WERI-Rb-1 (cell line): ENCODE results near the gene WBP1L.
A peak's percentile ranks its signal among the peaks of the same experiment; 100 is the strongest.

ENCODE experiments used
- DNase-seq: peaks from one replicate; pipeline ENCODE4 v3.0.0-alpha.2; 2020
- H3K27ac ChIP-seq: fragments of 250-450 bp; sonication (Bioruptor Pico); 2 replicates; pipeline ENCODE4 v1.5.1; 2020; ENCODE audit warnings: mild to moderate bottlenecking, moderate library complexity
- H3K27me3 ChIP-seq: fragments of 250-450 bp; sonication (Bioruptor Pico); 2 replicates; pipeline ENCODE4 v1.5.1; 2021; ENCODE audit warnings: mild to moderate bottlenecking, low read depth, moderate library complexity; ENCODE audit not compliant: insufficient read depth, severe bottlenecking
- H3K36me3 ChIP-seq: fragments of 250-450 bp; sonication (Bioruptor Pico); 2 replicates; pipeline ENCODE4 v1.5.1; 2020; ENCODE audit warnings: mild to moderate bottlenecking, moderate library complexity
- H3K4me3 ChIP-seq: 2 replicates; pipeline ENCODE4 v1.5.1; 2011; ENCODE audit warnings: low read depth, mild to moderate bottlenecking, control low read depth, low read length
- H3K9me3 ChIP-seq: fragments of 250-450 bp; sonication (Bioruptor Pico); 2 replicates; pipeline ENCODE4 v1.5.1; 2021; ENCODE audit warnings: mild to moderate bottlenecking, moderate library complexity; ENCODE audit not compliant: severe bottlenecking
- CTCF ChIP-seq: IDR thresholded peaks from 2 replicates; pipeline ENCODE4 v1.5.1; 2011; ENCODE audit warnings: low read depth, mild to moderate bottlenecking, control low read depth, inconsistent platforms, low read length

The WBP1L gene

GRCh38 chr10:102764470-102765161 is 20.9 kb downstream of the WBP1L start:
- no peak overlapping the region for H3K27ac ChIP-seq
- H3K27me3 ChIP-seq = no peaks in the 10 kb centered on the region
- no peaks in the 10 kb centered on the region for H3K36me3 ChIP-seq
- DNase-seq = no peak
- no peak overlapping the region for H3K4me3 ChIP-seq
- H3K9me3 ChIP-seq = no peaks in the 10 kb centered on the region
- no peak for TF ChIP-seq CTCF

- Histone ChIP-seq H3K9me3 (no peaks in the 10 kb centered on the region), H3K36me3 (no peaks in the 10 kb centered on the region), H3K4me3 (no peak overlapping the region), H3K27ac (no peak overlapping the region), H3K27me3 (no peaks in the 10 kb centered on the region)
- TF ChIP-seq CTCF = no peak
- no peak for DNase-seq
These were observed 21.6 kb downstream of the WBP1L start for GRCh38 chr10:102765336-102765735.

- no peaks in the 10 kb centered on the region for H3K27me3 ChIP-seq
These were observed 23.8 kb downstream of the WBP1L start for GRCh38 chr10:102767428-102768160.

GRCh38 chr10:102769375-102770107 is 25.8 kb downstream of the WBP1L start:
- no peaks in the 10 kb centered on the region for H3K9me3 ChIP-seq
- peak overlapping the region; percentile 2; the same call in 1 of the 2 replicates for H3K27ac ChIP-seq
- H3K36me3 ChIP-seq = no peaks in the 10 kb centered on the region
- no peak for TF ChIP-seq CTCF
- H3K4me3 ChIP-seq = no peak overlapping the region
- H3K27me3 ChIP-seq = no peaks in the 10 kb centered on the region
- DNase-seq = no peak

More at GRCh38 chr10:102767428-102768160, 23.8 kb downstream of the WBP1L start:
- DNase-seq = no peak
- no peaks in the 10 kb centered on the region for H3K9me3 ChIP-seq
- H3K4me3 ChIP-seq = no peak overlapping the region
- H3K27ac ChIP-seq = no peak overlapping the region
- no peak for TF ChIP-seq CTCF
- H3K36me3 ChIP-seq = no peaks in the 10 kb centered on the region

GRCh38 chr10:102770108-102770482 is 26.3 kb downstream of the WBP1L start:
- H3K27ac ChIP-seq = peak overlapping the region; percentile 2; the same call in 1 of the 2 replicates
- no peak overlapping the region for H3K4me3 ChIP-seq
- DNase-seq = no peak
- no peak for TF ChIP-seq CTCF
- no peaks in the 10 kb centered on the region for H3K27me3 ChIP-seq
- no peaks in the 10 kb centered on the region for H3K36me3 ChIP-seq
- H3K9me3 ChIP-seq = no peaks in the 10 kb centered on the region
